Measurements from ENCODE around the gene LRIG1. TPM values are rescaled to one million over a fixed set of nuclear protein-coding genes. Genes with fewer than 3 reads are reported as not detected.

Gene LRIG1
- total and polyA plus RNA-seq, 3 experiments from 2014 or later: 37.9 to 47.9 (median 38.2) TPM

- no peaks in the 10 kb centered on the region for H3K27me3 Mint-ChIP-seq
- DNase-seq: no peak
- no peak overlapping the region for H3K27ac Mint-ChIP-seq
- H3K4me3 Mint-ChIP-seq: no peak overlapping the region
- Histone ChIP-seq H3K36me3 (ENCODE audit: insufficient read depth, low read length) (peaks cover 19% of the 10 kb centered on the region), H3K27me3 (ENCODE audit: insufficient read depth, low read length, poor library complexity, severe bottlenecking) (no peaks in the 10 kb centered on the region), H3K27ac (ENCODE audit: low read depth, low read length) (no peak overlapping the region), H3K4me1 (ENCODE audit: insufficient read depth, low read length) (no peaks in the 10 kb centered on the region), H3K9me3 (ENCODE audit: low read length) (no peaks in the 10 kb centered on the region), H3K4me3 (ENCODE audit: low read length) (no peak overlapping the region)
- H3K4me1 Mint-ChIP-seq: peaks cover 3% of the 10 kb centered on the region in 3 donors
- ChIA-PET POLR2A (no interaction called here), CTCF (interaction anchor here (0.8 to 7.3 kb wide), 2 partner anchors 158 to 411 kb away, joined by 3 to 33 read pairs; no protein-coding TSS in a partner anchor)
- peaks cover under 1 to 93% (median 6%) of the 10 kb centered on the region in 3 donors for H3K36me3 Mint-ChIP-seq
- H3K9me3 Mint-ChIP-seq: no peaks in the 10 kb centered on the region
Measured at GRCh38 chr3:66410976-66411375, 89.8 kb downstream of the LRIG1 start.

- no peak overlapping the region for H3K27ac ChIP-seq (ENCODE audit: low read depth, low read length)
- no peaks in the 10 kb centered on the region for H3K4me1 ChIP-seq (ENCODE audit: insufficient read depth, low read length)
- peak overlapping the region in 2 of 8 donors; percentile 3 to 29 for H3K27ac Mint-ChIP-seq
- H3K4me1 Mint-ChIP-seq: peaks cover 3% of the 10 kb centered on the region in 3 donors
- H3K27me3 Mint-ChIP-seq: no peaks in the 10 kb centered on the region
- H3K36me3 ChIP-seq (ENCODE audit: insufficient read depth, low read length): peaks cover 13% of the 10 kb centered on the region
- peaks cover 0 to 94% (median 6%) of the 10 kb centered on the region in 3 donors for H3K36me3 Mint-ChIP-seq
- H3K4me3 ChIP-seq (ENCODE audit: low read length): no peak overlapping the region
- no peaks in the 10 kb centered on the region for H3K27me3 ChIP-seq (ENCODE audit: insufficient read depth, low read length, poor library complexity, severe bottlenecking)
- ChIA-PET CTCF (interaction anchor here (0.8 to 7.3 kb wide), 2 partner anchors 157 to 412 kb away, joined by 3 to 33 read pairs; no protein-coding TSS in a partner anchor), POLR2A (interaction anchor here (0.5 kb wide), 1 partner anchor 424 kb away, joined by 6 read pairs; no protein-coding TSS in a partner anchor)
- no peak overlapping the region for H3K4me3 Mint-ChIP-seq
- no peaks in the 10 kb centered on the region for H3K9me3 Mint-ChIP-seq
- DNase-seq: no peak
- no peaks in the 10 kb centered on the region for H3K9me3 ChIP-seq (ENCODE audit: low read length)
Measured at GRCh38 chr3:66409771-66410754, 90.8 kb downstream of the LRIG1 start.

- Histone ChIP-seq H3K36me3 (ENCODE audit: insufficient read depth, low read length) (peaks cover 11% of the 10 kb centered on the region), H3K27me3 (ENCODE audit: insufficient read depth, low read length, poor library complexity, severe bottlenecking) (no peaks in the 10 kb centered on the region), H3K9me3 (ENCODE audit: low read length) (no peaks in the 10 kb centered on the region), H3K4me3 (ENCODE audit: low read length) (no peak overlapping the region), H3K4me1 (ENCODE audit: insufficient read depth, low read length) (no peaks in the 10 kb centered on the region), H3K27ac (ENCODE audit: low read depth, low read length) (no peak overlapping the region)
- H3K4me3 Mint-ChIP-seq: no peak overlapping the region
- peaks cover 3% of the 10 kb centered on the region in 3 donors for H3K4me1 Mint-ChIP-seq
- H3K27ac Mint-ChIP-seq: peak overlapping the region in 3 of 8 donors; percentile 7 to 45 (median 38)
- ChIA-PET CTCF (interaction anchor here (0.7 to 7.3 kb wide), 45 partner anchors 9 to 1100 kb away, joined by 3 to 65 read pairs (median 4); no protein-coding TSS in a partner anchor), POLR2A (no interaction called here)
- no peaks in the 10 kb centered on the region for H3K27me3 Mint-ChIP-seq
- no peaks in the 10 kb centered on the region for H3K9me3 Mint-ChIP-seq
- peak; percentile 54 to 79 (median 59) for DNase-seq
- peaks cover 6 to 94% (median 19%) of the 10 kb centered on the region in 3 donors for H3K36me3 Mint-ChIP-seq
Measured at GRCh38 chr3:66407611-66408218, 93.1 kb downstream of the LRIG1 start.

GRCh38 chr3:66406831-66407610, 93.8 kb downstream of the LRIG1 start:
- H3K4me1 ChIP-seq (ENCODE audit: insufficient read depth, low read length): no peaks in the 10 kb centered on the region
- Mint-ChIP-seq H3K36me3 (peaks cover 6 to 94% (median 17%) of the 10 kb centered on the region in 3 donors), H3K27me3 (no peaks in the 10 kb centered on the region), H3K4me1 (peaks cover 3% of the 10 kb centered on the region in 3 donors), H3K9me3 (no peaks in the 10 kb centered on the region), H3K4me3 (no peak overlapping the region), H3K27ac (peak overlapping the region in 1 of 8 donors; percentile 75)
- peaks cover 11% of the 10 kb centered on the region for H3K36me3 ChIP-seq (ENCODE audit: insufficient read depth, low read length)
- H3K9me3 ChIP-seq (ENCODE audit: low read length): no peaks in the 10 kb centered on the region
- H3K27me3 ChIP-seq (ENCODE audit: insufficient read depth, low read length, poor library complexity, severe bottlenecking): no peaks in the 10 kb centered on the region
- H3K4me3 ChIP-seq (ENCODE audit: low read length): no peak overlapping the region
- no peak for DNase-seq
- ChIA-PET POLR2A (no interaction called here), CTCF (interaction anchor here (0.7 to 7.3 kb wide), 36 partner anchors 9 to 1101 kb away, joined by 3 to 65 read pairs (median 4); no protein-coding TSS in a partner anchor)
- H3K27ac ChIP-seq (ENCODE audit: low read depth, low read length): no peak overlapping the region

GRCh38 chr3:66406163-66406562, 94.7 kb downstream of the LRIG1 start:
- no peaks in the 10 kb centered on the region for H3K9me3 ChIP-seq (ENCODE audit: low read length)
- H3K27me3 ChIP-seq (ENCODE audit: insufficient read depth, low read length, poor library complexity, severe bottlenecking): no peaks in the 10 kb centered on the region
- Mint-ChIP-seq H3K9me3 (no peaks in the 10 kb centered on the region), H3K27ac (no peak overlapping the region), H3K27me3 (no peaks in the 10 kb centered on the region), H3K4me3 (peak overlapping the region in 1 of 7 donors; percentile 23), H3K4me1 (peaks cover 3% of the 10 kb centered on the region in 3 donors), H3K36me3 (peaks cover 6 to 95% (median 19%) of the 10 kb centered on the region in 3 donors)
- peaks cover 11% of the 10 kb centered on the region for H3K36me3 ChIP-seq (ENCODE audit: insufficient read depth, low read length)
- no peak overlapping the region for H3K4me3 ChIP-seq (ENCODE audit: low read length)
- ChIA-PET CTCF (interaction anchor here (0.8 to 7.3 kb wide), 7 partner anchors 13 to 416 kb away, joined by 3 to 65 read pairs (median 17); no protein-coding TSS in a partner anchor), POLR2A (no interaction called here)
- no peaks in the 10 kb centered on the region for H3K4me1 ChIP-seq (ENCODE audit: insufficient read depth, low read length)
- H3K27ac ChIP-seq (ENCODE audit: low read depth, low read length): no peak overlapping the region
- no peak for DNase-seq

- Histone ChIP-seq H3K27ac (ENCODE audit: low read depth, low read length) (no peak overlapping the region), H3K27me3 (ENCODE audit: insufficient read depth, low read length, poor library complexity, severe bottlenecking) (no peaks in the 10 kb centered on the region), H3K36me3 (ENCODE audit: insufficient read depth, low read length) (peaks cover 11% of the 10 kb centered on the region), H3K4me3 (ENCODE audit: low read length) (no peak overlapping the region), H3K4me1 (ENCODE audit: insufficient read depth, low read length) (no peaks in the 10 kb centered on the region), H3K9me3 (ENCODE audit: low read length) (no peaks in the 10 kb centered on the region)
- H3K4me3 Mint-ChIP-seq: no peak overlapping the region
- DNase-seq: no peak
- peaks cover 3% of the 10 kb centered on the region in 3 donors for H3K4me1 Mint-ChIP-seq
- H3K9me3 Mint-ChIP-seq: no peaks in the 10 kb centered on the region
- ChIA-PET POLR2A (no interaction called here), CTCF (interaction anchor here (3.2 to 7.3 kb wide), 3 partner anchors 128 to 416 kb away, joined by 17 to 65 read pairs (median 33); no protein-coding TSS in a partner anchor)
- no peaks in the 10 kb centered on the region for H3K27me3 Mint-ChIP-seq
- H3K36me3 Mint-ChIP-seq: peaks cover 6 to 95% (median 20%) of the 10 kb centered on the region in 3 donors
- H3K27ac Mint-ChIP-seq: no peak overlapping the region
Measured at GRCh38 chr3:66405701-66406091, 95.1 kb downstream of the LRIG1 start.

- H3K27ac Mint-ChIP-seq: no peak overlapping the region
- no peak overlapping the region for H3K4me3 Mint-ChIP-seq
Measured at GRCh38 chr3:66404903-66405700, 95.7 kb downstream of the LRIG1 start.

More at GRCh38 chr3:66404903-66405700, 95.7 kb downstream of the LRIG1 start:
- Mint-ChIP-seq H3K27me3 (no peaks in the 10 kb centered on the region), H3K36me3 (peaks cover 6 to 92% (median 20%) of the 10 kb centered on the region in 3 donors), H3K9me3 (no peaks in the 10 kb centered on the region), H3K4me1 (peaks cover 3% of the 10 kb centered on the region in 3 donors)
- ChIA-PET CTCF (interaction anchor here (0.7 to 6.4 kb wide), 2 partner anchors 151 to 412 kb away, joined by 3 to 65 read pairs; no protein-coding TSS in a partner anchor), POLR2A (no interaction called here)
- H3K4me1 ChIP-seq (ENCODE audit: insufficient read depth, low read length): no peaks in the 10 kb centered on the region
- DNase-seq: no peak
- no peak overlapping the region for H3K27ac ChIP-seq (ENCODE audit: low read depth, low read length)
- H3K4me3 ChIP-seq (ENCODE audit: low read length): no peak overlapping the region
- no peaks in the 10 kb centered on the region for H3K9me3 ChIP-seq (ENCODE audit: low read length)
- H3K27me3 ChIP-seq (ENCODE audit: insufficient read depth, low read length, poor library complexity, severe bottlenecking): no peaks in the 10 kb centered on the region
- H3K36me3 ChIP-seq (ENCODE audit: insufficient read depth, low read length): peaks cover 11% of the 10 kb centered on the region

Measured in CD8-positive, alpha-beta memory T cell (primary cell).